GM21367 (cell line): ENCODE measurements around the gene RBM19.
A peak's percentile ranks its signal among the peaks of the same experiment; 100 is the strongest.
"Not testable (repeated sequence)": the region's sequence is repeated elsewhere in the genome, so short reads cannot be mapped to it uniquely, and the experiment has no call there.

Experiments used
- ATAC-seq: cut with Tn5 transposase; IDR thresholded peaks from one replicate; pipeline ENCODE4 v1.9.1; 2021; ENCODE audit not compliant: unreplicated experiment

The RBM19 gene, protein sequence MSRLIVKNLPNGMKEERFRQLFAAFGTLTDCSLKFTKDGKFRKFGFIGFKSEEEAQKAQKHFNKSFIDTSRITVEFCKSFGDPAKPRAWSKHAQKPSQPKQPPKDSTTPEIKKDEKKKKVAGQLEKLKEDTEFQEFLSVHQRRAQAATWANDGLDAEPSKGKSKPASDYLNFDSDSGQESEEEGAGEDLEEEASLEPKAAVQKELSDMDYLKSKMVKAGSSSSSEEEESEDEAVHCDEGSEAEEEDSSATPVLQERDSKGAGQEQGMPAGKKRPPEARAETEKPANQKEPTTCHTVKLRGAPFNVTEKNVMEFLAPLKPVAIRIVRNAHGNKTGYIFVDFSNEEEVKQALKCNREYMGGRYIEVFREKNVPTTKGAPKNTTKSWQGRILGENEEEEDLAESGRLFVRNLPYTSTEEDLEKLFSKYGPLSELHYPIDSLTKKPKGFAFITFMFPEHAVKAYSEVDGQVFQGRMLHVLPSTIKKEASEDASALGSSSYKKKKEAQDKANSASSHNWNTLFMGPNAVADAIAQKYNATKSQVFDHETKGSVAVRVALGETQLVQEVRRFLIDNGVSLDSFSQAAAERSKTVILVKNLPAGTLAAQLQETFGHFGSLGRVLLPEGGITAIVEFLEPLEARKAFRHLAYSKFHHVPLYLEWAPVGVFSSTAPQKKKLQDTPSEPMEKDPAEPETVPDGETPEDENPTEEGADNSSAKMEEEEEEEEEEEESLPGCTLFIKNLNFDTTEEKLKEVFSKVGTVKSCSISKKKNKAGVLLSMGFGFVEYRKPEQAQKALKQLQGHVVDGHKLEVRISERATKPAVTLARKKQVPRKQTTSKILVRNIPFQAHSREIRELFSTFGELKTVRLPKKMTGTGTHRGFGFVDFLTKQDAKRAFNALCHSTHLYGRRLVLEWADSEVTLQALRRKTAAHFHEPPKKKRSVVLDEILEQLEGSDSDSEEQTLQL

DNA sequence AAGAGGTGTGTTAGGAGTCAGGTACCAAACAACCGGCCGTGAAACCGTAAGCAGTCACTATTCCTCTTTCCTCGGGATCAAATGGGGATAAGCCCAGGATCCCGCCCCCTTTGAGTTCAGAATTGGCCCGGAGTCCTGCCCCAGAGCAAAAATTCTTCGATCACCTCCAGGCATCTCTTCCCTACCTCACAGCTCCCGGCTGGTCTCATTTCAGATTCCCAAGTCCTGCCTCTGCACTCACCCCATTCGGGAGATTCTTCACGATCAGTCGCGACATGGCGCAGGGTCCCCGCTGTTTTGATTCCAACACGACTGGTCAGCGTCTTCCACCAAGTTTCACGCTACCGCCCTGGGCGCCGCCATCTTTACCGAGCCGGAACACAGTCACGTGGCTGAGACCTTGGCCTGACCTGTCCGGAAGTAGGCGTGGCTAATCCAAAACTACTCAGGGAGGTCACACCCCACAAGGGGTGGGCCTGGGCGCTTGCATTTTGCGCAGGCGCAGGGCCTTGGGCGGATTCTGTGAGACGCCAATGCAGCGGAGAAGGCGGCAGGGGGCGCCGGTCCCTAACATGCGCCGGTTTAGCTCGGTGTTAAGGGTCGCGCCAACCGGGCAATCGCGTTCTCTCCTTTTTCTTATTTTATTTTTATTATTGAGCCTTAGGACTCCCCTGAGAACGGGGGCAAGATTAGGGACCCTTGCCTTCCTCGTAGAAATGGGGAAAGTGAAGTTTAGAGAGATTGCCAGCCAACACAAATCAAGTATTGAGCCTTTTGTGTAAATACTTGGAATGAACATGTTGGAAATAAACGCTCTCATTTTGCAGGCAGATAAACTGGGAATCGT lies at the start of gene RBM19:
Gene RBM19 (minus strand): TSS at position 375 of the 847 bp plus-strand sequence. CDS start 98 bp downstream, at position 277.
- peak; percentile 91 for ATAC-seq

DNA sequence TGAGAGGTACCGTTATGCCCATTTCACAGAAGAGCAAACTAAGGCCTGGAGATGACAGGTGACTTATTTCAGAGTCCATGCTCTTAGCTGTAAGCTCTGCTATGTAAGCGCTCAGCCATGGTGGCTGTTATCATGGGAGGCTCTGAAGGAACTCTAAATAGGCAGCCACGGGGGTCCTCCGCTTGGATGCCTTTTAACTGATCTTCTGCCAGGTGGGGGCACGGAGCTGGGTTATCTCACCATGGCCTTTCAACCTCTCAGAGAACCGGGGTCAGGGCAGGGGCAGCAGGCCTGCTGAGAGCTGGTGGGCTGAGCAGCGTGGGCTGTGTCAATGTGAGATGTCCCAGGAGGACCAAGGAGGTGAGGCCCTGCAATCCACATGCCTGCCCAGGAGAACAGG lies 49.7 kb upstream of the RBM19 start:
- ATAC-seq = no peak

DNA sequence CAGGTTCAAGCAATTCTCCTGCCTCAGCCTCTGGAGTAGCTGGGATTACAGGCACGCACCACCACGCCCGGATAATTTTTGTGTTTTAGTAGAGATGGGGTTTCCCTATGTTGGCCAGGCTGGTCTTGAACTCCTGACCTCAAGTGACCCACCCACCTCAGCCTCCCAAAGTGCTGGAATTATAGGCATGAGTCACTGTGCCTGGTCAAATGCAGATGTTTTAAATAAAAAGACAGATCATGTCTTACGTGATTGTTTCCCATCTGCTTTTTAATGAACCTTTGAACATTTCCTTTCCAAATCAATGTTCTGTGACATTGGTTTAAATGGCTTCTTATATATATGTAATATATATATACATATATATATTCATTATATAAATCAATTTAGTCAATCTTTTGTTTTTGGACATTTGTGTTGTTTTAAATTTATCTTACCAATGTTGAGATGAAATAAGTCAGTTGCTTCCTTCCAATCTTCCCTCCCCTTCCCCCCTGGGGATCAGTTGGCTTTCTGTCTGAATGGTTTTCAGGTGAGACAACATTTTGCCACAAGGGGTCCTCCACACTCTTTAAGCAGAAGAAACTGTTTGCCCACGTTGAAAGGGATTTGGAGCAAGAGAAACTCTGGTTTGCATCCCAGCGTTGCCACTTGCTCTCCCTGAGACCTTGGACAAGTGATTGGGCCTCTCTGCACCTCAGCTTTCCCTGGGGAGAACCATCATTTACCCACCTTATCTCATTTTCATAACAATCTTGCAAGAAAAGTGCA lies 47.6 kb upstream of the RBM19 start:
- no peak for ATAC-seq

DNA sequence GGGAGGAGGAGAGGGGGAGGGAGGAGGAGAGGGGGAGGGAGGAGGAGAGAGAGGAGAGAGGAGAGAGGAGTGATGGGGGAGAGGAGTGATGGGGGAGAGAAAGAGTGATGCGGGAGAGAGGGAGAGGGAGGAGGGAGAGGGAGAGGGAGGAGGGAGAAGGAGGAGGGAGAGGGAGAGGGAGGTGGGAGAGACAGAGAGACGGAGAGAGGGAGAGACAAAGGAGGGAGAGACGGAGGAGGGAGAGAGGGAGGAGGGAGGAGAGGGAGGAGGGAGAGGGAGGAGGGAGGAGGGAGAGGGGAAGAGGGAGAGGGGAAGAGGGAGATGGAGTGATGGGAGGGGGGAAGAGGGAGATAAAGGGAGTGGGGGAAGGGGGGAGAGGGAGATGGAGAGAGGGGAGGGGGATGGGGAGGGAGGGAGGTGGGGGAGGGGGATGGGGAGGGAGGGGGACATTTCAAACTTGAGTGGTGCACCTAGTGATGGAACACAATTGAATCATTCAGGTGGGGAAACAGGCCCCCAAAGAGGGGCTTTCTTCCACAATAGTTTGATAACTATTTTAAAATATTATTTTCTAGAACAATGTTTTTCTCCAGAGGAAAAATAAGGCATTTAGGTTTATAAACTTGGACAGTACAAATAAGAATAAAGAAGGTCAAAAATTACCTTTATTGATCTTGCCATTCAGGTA lies 46.8 kb upstream of the RBM19 start:
- no peak for ATAC-seq

DNA sequence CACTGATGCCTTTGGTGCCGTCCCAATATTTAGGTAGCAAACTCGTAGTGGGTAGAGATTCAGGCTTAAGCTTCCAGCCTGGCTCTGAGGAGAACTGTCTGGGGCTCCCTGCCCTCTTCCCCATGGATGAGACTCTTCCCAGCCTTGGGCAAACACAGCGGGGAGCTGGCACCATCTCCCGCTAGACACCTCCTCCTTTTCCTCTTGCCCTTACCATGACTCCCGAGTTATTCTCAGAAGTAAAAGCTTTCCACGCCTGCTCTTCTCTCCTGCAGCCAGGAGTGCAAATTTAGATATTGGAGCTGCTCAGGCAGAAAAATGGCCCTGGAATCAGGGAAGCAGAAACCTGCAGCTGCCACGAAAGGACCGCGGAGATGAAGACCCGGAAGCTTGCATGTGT lies 45.6 kb upstream of the RBM19 start:
- no peak for ATAC-seq

DNA sequence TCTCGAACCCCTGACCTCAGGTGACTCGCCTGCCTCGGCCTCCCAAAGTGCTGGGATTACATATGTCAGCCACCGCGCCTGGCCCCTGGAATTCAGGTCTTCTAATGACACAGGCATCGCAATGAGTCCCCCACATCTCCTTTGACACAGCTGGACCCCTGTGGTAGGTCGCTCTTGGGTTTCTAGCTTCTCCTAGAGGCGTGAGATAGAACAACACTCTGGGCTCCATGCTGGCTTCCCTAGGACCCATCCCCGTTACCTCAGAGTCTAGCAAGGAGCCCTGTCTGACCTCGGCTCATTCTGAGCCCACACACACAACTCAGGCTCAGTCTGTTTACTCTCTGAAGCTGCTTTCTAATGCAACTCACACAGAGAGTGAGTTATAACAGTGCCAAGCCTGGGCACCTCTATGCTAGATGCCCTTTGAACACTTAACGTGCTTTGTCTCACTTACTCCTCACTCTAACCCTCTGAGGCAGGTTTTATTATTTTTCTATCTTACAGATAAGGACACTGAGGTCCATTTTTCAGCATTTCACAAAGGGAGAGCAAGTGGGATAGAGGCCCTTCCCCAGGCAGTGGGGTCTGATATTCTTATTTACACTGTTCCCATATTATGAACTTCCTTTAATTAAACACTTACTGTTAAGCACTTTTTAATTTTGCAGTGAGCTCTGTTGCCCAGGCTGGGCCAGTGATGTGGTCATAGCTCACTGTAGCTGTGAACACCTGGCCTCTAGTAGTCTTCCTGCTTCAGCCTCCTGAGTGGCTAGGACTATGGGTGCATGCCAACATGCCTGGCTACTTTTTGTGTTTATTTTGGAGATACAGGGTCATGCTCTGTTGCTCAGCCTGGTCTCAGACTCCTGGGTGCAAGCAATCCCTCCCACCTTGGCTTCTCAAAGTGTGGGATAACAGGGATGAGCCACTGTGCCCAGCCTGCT lies 40.6 kb upstream of the RBM19 start:
- ATAC-seq = no peak

DNA sequence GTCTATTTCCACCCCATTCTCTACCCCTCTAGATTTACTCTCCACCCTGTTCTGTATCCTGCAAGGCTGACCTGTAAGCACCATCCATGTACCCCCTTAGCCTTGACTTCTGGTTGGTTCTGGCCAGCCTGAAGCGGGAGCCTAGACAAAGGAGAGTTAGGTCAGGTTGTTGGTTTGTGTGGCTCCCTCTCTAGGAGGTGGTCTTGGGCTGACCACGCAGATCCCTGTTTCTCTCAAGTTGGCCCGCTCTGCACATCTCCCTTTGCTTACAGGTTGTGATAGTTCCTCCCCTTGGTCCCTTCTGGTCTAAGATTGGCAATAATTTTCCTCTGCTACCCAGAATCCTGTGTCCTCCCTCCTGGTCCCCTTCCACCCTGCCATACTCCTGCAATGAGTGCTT lies 38.3 kb upstream of the RBM19 start:
- ATAC-seq = no peak

DNA sequence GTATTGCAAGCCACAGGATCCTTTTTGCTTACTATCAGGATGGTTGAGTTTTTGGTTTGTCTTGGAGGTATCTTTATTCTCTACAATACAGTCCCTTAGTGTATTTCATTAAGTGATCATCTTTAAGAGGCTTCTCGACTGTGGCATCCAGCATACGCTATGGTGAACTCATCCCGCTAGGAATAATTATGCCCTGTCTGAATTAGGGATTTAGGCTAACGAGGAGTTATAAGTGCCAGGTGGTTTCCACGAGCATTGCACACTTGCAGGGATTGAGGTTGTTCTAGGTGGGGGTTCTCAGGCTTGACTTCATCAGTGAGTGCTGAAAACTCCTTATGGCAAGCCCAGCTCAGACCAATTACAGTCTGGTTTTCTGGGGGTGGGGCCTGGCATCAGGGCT lies 37.2 kb upstream of the RBM19 start:
- no peak for ATAC-seq

DNA sequence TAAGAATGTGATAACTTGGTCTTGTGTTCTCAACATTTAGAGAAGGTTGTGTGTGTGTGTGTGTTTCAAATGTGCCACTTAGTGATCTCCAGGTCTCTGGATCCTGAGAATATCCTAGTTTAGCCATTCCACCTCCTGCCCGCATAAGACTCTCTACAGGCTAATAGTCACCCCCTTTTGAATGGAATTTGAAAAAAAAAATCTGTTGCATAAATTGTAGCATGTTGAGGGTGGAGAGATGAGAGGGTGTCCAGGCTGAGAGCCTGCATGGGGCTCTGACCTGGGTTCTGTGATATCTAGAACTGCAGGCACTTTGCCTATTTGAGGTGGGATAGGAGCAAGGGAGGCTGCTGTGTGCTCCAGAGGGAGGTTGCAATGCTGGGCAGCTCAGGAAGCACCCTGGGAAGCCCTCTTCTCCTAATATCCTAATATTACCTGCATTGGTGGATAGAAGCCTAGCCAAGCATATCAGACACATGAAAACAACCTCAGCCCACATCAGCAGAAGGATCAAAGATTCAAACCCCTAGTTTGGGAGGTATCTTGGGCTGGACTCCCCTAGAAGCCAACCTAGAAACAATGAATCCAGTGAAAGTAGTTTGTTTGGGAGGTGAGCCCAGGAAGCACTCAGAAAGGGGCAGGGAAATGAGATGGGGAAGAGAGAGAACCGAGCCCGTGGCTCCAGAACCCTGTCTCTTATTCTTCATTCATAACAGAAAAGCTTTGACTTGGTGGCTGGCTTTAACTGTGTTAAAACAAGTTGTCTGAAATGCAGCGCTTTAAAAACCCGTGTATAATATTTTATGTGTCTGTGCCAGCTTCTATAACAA lies 35.6 kb upstream of the RBM19 start:
- ATAC-seq = no peak

DNA sequence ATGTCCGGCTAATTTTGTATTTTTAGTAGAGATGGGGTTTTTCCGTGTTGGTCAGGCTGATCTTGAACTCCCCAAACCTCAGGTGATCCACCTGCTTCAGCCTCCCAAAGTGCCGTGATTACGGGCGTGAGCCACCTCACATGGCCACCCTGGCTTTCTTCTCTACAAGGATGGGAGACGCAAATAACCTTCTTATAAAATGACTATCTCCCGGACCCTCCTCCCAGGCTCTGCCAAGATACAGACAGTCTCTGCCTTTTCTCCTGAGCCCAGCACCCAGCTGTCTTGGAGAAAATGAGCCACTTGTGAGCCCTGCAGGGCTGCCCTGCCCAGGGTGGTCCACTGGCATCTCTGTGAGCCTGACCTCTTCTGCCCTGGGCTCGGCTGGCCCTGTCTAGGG lies 34.7 kb upstream of the RBM19 start:
- ATAC-seq = no peak

DNA sequence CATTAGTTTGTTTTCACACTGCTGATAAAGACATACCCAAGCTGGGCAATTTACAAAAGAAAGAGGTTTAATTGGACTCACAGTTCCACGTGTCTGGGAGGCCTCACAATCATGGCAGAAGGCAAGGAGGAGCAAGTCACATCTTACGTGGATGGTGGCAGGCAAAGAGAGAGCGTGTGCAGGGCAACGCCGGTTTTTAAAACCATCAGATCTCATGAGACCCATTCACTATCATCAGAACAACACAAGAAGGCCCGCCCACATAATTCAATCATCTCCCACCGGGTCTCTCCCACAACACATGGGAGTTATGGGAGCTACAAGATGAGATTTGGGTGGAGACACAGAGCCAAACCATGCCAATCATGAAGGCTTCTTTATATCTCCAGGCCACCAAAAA lies 34.1 kb upstream of the RBM19 start:
- not testable (repeated sequence) for ATAC-seq

DNA sequence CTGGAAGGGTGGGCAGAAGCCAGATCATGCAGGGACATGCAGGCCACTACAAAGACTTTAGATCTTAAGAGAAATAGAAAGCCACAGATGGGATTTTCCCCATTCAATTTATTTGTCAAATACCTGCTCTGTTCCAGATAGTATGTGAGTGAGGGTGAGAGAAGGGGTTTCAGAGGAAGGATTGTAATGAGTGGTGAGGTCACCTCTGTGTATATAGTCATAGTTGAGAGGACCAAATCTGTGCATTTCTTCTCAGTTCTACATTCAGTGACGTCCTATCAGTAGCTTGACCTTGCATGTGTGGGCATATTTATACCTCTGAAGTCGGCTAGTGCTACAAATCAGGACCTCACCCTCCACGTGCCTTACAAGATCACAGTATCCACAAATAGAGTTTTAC lies 31.2 kb upstream of the RBM19 start:
- no peak for ATAC-seq

DNA sequence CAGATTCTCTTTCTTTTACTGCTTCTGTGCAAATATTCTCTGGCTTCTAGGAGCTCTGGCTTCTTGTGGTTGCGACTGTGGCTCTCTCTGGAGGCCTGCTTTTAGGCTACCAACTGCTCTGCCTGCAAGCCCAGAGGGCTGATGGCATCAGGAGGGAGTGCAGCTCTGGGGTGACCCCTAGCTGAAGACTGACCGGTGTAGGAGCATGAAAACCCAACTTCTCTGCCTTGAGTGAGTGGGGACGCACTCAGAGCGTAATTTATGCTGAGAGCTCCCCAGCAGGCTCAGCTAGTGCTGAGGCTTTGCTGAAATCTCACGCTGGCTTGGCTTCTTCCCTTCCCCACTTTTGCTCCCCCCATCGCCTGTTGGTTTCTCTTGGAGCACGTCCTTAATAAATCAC lies 29.9 kb upstream of the RBM19 start:
- ATAC-seq = no peak

DNA sequence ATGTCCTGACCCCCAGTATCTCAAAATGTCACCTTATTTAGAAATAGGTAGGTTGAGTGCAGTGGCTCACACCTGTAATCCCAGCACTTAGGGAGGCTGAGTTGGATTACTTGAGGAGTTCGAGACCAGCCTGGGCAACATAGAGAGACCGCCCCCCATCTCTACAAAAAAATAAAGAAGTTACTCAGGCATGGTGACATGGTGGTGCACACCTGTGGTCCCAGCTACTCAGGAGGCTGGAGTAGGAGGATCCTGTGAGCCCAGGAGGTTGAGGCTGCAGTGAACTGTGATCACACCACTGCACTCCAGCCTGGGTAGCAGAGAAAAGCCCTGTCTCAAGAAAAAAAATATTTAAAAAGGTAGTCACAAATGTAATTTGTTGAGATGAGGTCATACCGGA lies 27.9 kb upstream of the RBM19 start:
- no peak for ATAC-seq

DNA sequence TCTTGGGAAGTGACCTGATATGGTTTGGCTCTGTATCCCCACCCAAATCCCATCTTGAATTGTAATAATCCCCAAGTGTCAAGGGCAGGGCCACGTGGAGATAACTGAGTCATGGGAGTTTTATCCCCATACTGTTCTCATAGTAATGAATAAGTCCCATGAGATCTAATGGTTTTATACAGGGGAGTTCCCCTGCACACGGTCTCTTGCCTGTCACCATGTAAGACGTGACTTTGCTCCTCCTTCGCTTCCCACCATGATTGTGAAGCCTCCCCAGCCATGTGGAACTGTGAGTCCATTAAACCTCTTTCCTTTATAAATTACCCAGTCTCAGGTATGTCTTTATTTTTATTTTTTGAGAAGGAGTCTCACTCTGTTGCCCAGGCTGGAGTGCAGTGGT lies 26.6 kb upstream of the RBM19 start:
- not testable (repeated sequence) for ATAC-seq

DNA sequence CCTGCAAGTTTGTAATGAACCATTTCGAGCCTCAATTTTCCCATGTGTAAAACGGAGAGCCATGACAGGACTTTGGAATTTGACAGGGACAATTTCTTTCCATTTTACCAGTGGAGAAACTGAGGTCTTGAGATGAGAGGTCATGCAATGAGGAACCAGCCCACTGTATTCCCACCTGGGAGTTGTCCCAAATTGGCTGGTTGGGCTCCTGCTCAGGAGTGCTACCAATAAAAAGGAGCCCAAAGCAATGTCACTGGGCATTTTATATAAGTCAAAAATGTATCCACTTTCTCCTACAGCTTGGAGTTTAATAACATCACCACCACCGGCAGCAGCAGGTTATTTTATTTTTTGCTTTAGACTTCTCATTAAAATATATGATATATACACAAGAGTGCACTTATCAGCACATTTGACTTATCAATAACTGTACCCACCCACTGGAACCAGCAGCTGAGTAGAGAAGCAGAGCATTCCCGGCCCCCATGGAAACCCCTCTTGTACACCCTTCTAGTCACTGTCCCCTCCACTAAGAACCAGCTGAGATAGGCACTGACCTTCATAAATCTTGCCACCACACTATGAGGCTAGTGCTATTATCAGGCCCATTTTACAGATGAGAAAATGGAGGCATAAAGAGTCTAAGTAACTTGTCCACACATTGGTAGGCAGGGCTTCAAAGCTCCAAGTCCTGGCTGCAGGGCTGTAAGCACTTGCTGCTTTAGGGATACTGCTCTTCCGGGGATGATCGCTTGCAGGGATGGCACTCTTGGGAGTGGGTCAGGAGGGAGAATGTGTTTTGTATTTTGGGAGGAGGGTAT lies 25.3 kb upstream of the RBM19 start:
- ATAC-seq = no peak
